ENCODE results near the gene TTBK2.

The TTBK2 gene

GRCh38 chr15:42836251-42836650, 84.3 kb downstream of the TTBK2 start:
- no peak overlapping the region for H3K9ac ChIP-seq (ENCODE audit: low read length in 5 of 5)
- H3K9me3 ChIP-seq (ENCODE audit: control insufficient read depth in 5 of 5, low read length in 5 of 5), result no peaks in the 10 kb centered on the region
- H3K4me1 ChIP-seq (ENCODE audit: control insufficient read depth in 5 of 5, insufficient read depth in 5 of 5, low read length in 5 of 5), result peaks cover 0 to 4% (median 0%) of the 10 kb centered on the region in 5 donors
- H3K27ac ChIP-seq (ENCODE audit: low read depth, low read length), result no peak overlapping the region
- H3K4me3 ChIP-seq (ENCODE audit: low read depth in 1 of 5, low read length in 5 of 5), result no peak overlapping the region
- peaks cover 0 to 17% (median 12%) of the 10 kb centered on the region in 5 donors for H3K36me3 ChIP-seq (ENCODE audit: control insufficient read depth in 5 of 5, insufficient read depth in 5 of 5, low read length in 5 of 5)
- H3K27me3 ChIP-seq (ENCODE audit: control insufficient read depth in 5 of 5, insufficient read depth in 4 of 5, low read length in 5 of 5), result no peaks in the 10 kb centered on the region

GRCh38 chr15:42832576-42832975, 88.0 kb downstream of the TTBK2 start:
- H3K27ac ChIP-seq (ENCODE audit: low read depth, low read length), result no peak overlapping the region

GRCh38 chr15:42826251-42826890, 94.2 kb downstream of the TTBK2 start:
- no peaks in the 10 kb centered on the region for H3K27me3 ChIP-seq (ENCODE audit: control insufficient read depth in 5 of 5, insufficient read depth in 4 of 5, low read length in 5 of 5)
- H3K27ac ChIP-seq (ENCODE audit: low read depth, low read length), result no peak overlapping the region
- H3K9me3 ChIP-seq (ENCODE audit: control insufficient read depth in 5 of 5, low read length in 5 of 5), result no peaks in the 10 kb centered on the region
- peaks cover 6 to 12% (median 8%) of the 10 kb centered on the region in 5 donors for H3K36me3 ChIP-seq (ENCODE audit: control insufficient read depth in 5 of 5, insufficient read depth in 5 of 5, low read length in 5 of 5)
- H3K4me1 ChIP-seq (ENCODE audit: control insufficient read depth in 5 of 5, insufficient read depth in 5 of 5, low read length in 5 of 5), result no peaks in the 10 kb centered on the region
- no peak overlapping the region for H3K9ac ChIP-seq (ENCODE audit: low read length in 5 of 5)
- H3K4me3 ChIP-seq (ENCODE audit: low read depth in 1 of 5, low read length in 5 of 5), result no peak overlapping the region

More at GRCh38 chr15:42832576-42832975, 88.0 kb downstream of the TTBK2 start:
- Histone ChIP-seq H3K27me3 (ENCODE audit: control insufficient read depth in 5 of 5, insufficient read depth in 4 of 5, low read length in 5 of 5) (no peaks in the 10 kb centered on the region), H3K9me3 (ENCODE audit: control insufficient read depth in 5 of 5, low read length in 5 of 5) (no peaks in the 10 kb centered on the region), H3K4me3 (ENCODE audit: low read depth in 1 of 5, low read length in 5 of 5) (no peak overlapping the region), H3K36me3 (ENCODE audit: control insufficient read depth in 5 of 5, insufficient read depth in 5 of 5, low read length in 5 of 5) (peaks cover 0 to 4% (median 3%) of the 10 kb centered on the region in 5 donors), H3K4me1 (ENCODE audit: control insufficient read depth in 5 of 5, insufficient read depth in 5 of 5, low read length in 5 of 5) (peaks cover 0 to 4% (median 0%) of the 10 kb centered on the region in 5 donors), H3K9ac (ENCODE audit: low read length in 5 of 5) (no peak overlapping the region)

- Histone ChIP-seq H3K4me1 (ENCODE audit: control insufficient read depth in 5 of 5, insufficient read depth in 5 of 5, low read length in 5 of 5) (no peaks in the 10 kb centered on the region), H3K9me3 (ENCODE audit: control insufficient read depth in 5 of 5, low read length in 5 of 5) (no peaks in the 10 kb centered on the region), H3K36me3 (ENCODE audit: control insufficient read depth in 5 of 5, insufficient read depth in 5 of 5, low read length in 5 of 5) (peaks cover 6 to 12% (median 8%) of the 10 kb centered on the region in 5 donors), H3K27ac (ENCODE audit: low read depth, low read length) (no peak overlapping the region), H3K4me3 (ENCODE audit: low read depth in 1 of 5, low read length in 5 of 5) (no peak overlapping the region), H3K9ac (ENCODE audit: low read length in 5 of 5) (no peak overlapping the region), H3K27me3 (ENCODE audit: control insufficient read depth in 5 of 5, insufficient read depth in 4 of 5, low read length in 5 of 5) (no peaks in the 10 kb centered on the region)
Measured at GRCh38 chr15:42825599-42825998, 95.0 kb downstream of the TTBK2 start.

- H3K9ac ChIP-seq (ENCODE audit: low read length in 5 of 5), result no peak overlapping the region
- no peak overlapping the region for H3K27ac ChIP-seq (ENCODE audit: low read depth, low read length)
- H3K36me3 ChIP-seq (ENCODE audit: control insufficient read depth in 5 of 5, insufficient read depth in 5 of 5, low read length in 5 of 5), result peaks cover 0 to 3% (median 0%) of the 10 kb centered on the region in 5 donors
- H3K27me3 ChIP-seq (ENCODE audit: control insufficient read depth in 5 of 5, insufficient read depth in 4 of 5, low read length in 5 of 5), result no peaks in the 10 kb centered on the region
- H3K4me3 ChIP-seq (ENCODE audit: low read depth in 1 of 5, low read length in 5 of 5), result no peak overlapping the region
- no peaks in the 10 kb centered on the region for H3K9me3 ChIP-seq (ENCODE audit: control insufficient read depth in 5 of 5, low read length in 5 of 5)
- H3K4me1 ChIP-seq (ENCODE audit: control insufficient read depth in 5 of 5, insufficient read depth in 5 of 5, low read length in 5 of 5), result peaks cover 0 to 6% (median 0%) of the 10 kb centered on the region in 5 donors
Measured at GRCh38 chr15:42820811-42821210, 99.8 kb downstream of the TTBK2 start.

- no peaks in the 10 kb centered on the region for H3K9me3 ChIP-seq (ENCODE audit: control insufficient read depth in 5 of 5, low read length in 5 of 5)
- no peaks in the 10 kb centered on the region for H3K36me3 ChIP-seq (ENCODE audit: control insufficient read depth in 5 of 5, insufficient read depth in 5 of 5, low read length in 5 of 5)
- H3K9ac ChIP-seq (ENCODE audit: low read length in 5 of 5), result no peak overlapping the region
- H3K4me3 ChIP-seq (ENCODE audit: low read depth in 1 of 5, low read length in 5 of 5), result no peak overlapping the region
- H3K27ac ChIP-seq (ENCODE audit: low read depth, low read length), result no peak overlapping the region
- H3K4me1 ChIP-seq (ENCODE audit: control insufficient read depth in 5 of 5, insufficient read depth in 5 of 5, low read length in 5 of 5), result peaks cover 0 to 6% (median 0%) of the 10 kb centered on the region in 5 donors
- H3K27me3 ChIP-seq (ENCODE audit: control insufficient read depth in 5 of 5, insufficient read depth in 4 of 5, low read length in 5 of 5), result no peaks in the 10 kb centered on the region
Measured at GRCh38 chr15:42819786-42820185, 100.8 kb downstream of the TTBK2 start.

GRCh38 chr15:42811433-42811832, 109.1 kb downstream of the TTBK2 start:
- Histone ChIP-seq H3K9ac (ENCODE audit: low read length in 5 of 5) (no peak overlapping the region), H3K36me3 (ENCODE audit: control insufficient read depth in 5 of 5, insufficient read depth in 5 of 5, low read length in 5 of 5) (peaks cover 4 to 18% (median 10%) of the 10 kb centered on the region in 5 donors), H3K4me1 (ENCODE audit: control insufficient read depth in 5 of 5, insufficient read depth in 5 of 5, low read length in 5 of 5) (no peaks in the 10 kb centered on the region), H3K27ac (ENCODE audit: low read depth, low read length) (no peak overlapping the region), H3K4me3 (ENCODE audit: low read depth in 1 of 5, low read length in 5 of 5) (no peak overlapping the region), H3K9me3 (ENCODE audit: control insufficient read depth in 5 of 5, low read length in 5 of 5) (no peaks in the 10 kb centered on the region), H3K27me3 (ENCODE audit: control insufficient read depth in 5 of 5, insufficient read depth in 4 of 5, low read length in 5 of 5) (no peaks in the 10 kb centered on the region)

GRCh38 chr15:42808913-42809312, 111.7 kb downstream of the TTBK2 start:
- no peak overlapping the region for H3K9ac ChIP-seq (ENCODE audit: low read length in 5 of 5)
- no peak overlapping the region for H3K27ac ChIP-seq (ENCODE audit: low read depth, low read length)
- H3K36me3 ChIP-seq (ENCODE audit: control insufficient read depth in 5 of 5, insufficient read depth in 5 of 5, low read length in 5 of 5), result peaks cover 4 to 18% (median 10%) of the 10 kb centered on the region in 5 donors
- no peaks in the 10 kb centered on the region for H3K4me1 ChIP-seq (ENCODE audit: control insufficient read depth in 5 of 5, insufficient read depth in 5 of 5, low read length in 5 of 5)
- H3K27me3 ChIP-seq (ENCODE audit: control insufficient read depth in 5 of 5, insufficient read depth in 4 of 5, low read length in 5 of 5), result no peaks in the 10 kb centered on the region
- no peaks in the 10 kb centered on the region for H3K9me3 ChIP-seq (ENCODE audit: control insufficient read depth in 5 of 5, low read length in 5 of 5)
- no peak overlapping the region for H3K4me3 ChIP-seq (ENCODE audit: low read depth in 1 of 5, low read length in 5 of 5)

GRCh38 chr15:42805266-42805665, 115.3 kb downstream of the TTBK2 start:
- Histone ChIP-seq H3K4me1 (ENCODE audit: control insufficient read depth in 5 of 5, insufficient read depth in 5 of 5, low read length in 5 of 5) (no peaks in the 10 kb centered on the region), H3K4me3 (ENCODE audit: low read depth in 1 of 5, low read length in 5 of 5) (no peak overlapping the region), H3K27ac (ENCODE audit: low read depth, low read length) (no peak overlapping the region), H3K9ac (ENCODE audit: low read length in 5 of 5) (no peak overlapping the region), H3K36me3 (ENCODE audit: control insufficient read depth in 5 of 5, insufficient read depth in 5 of 5, low read length in 5 of 5) (peaks cover 14 to 37% (median 24%) of the 10 kb centered on the region in 5 donors), H3K9me3 (ENCODE audit: control insufficient read depth in 5 of 5, low read length in 5 of 5) (no peaks in the 10 kb centered on the region), H3K27me3 (ENCODE audit: control insufficient read depth in 5 of 5, insufficient read depth in 4 of 5, low read length in 5 of 5) (no peaks in the 10 kb centered on the region)

- H3K9me3 ChIP-seq (ENCODE audit: control insufficient read depth in 5 of 5, low read length in 5 of 5), result no peaks in the 10 kb centered on the region
- H3K9ac ChIP-seq (ENCODE audit: low read length in 5 of 5), result no peak overlapping the region
- H3K36me3 ChIP-seq (ENCODE audit: control insufficient read depth in 5 of 5, insufficient read depth in 5 of 5, low read length in 5 of 5), result peaks cover 9 to 32% (median 23%) of the 10 kb centered on the region in 5 donors
- H3K27me3 ChIP-seq (ENCODE audit: control insufficient read depth in 5 of 5, insufficient read depth in 4 of 5, low read length in 5 of 5), result no peaks in the 10 kb centered on the region
- no peak overlapping the region for H3K4me3 ChIP-seq (ENCODE audit: low read depth in 1 of 5, low read length in 5 of 5)
- no peaks in the 10 kb centered on the region for H3K4me1 ChIP-seq (ENCODE audit: control insufficient read depth in 5 of 5, insufficient read depth in 5 of 5, low read length in 5 of 5)
- no peak overlapping the region for H3K27ac ChIP-seq (ENCODE audit: low read depth, low read length)
Measured at GRCh38 chr15:42804739-42805138, 115.8 kb downstream of the TTBK2 start.

Data from subcutaneous abdominal adipose tissue (tissue), 5 donors.